GM23338 (cell line): ENCODE data around the gene ARL14EP. TPM values are rescaled to one million over a fixed set of nuclear protein-coding genes. Genes with fewer than 3 reads are reported as not detected.

Experiments used
- ATAC-seq: fragments of 200-7000 bp; cut with Tn5 transposase; 3 replicates; pipeline ENCODE4 v1.9.1; 2020
- DNase-seq: peaks from one replicate; pipeline ENCODE4 v3.0.0-alpha.2; 2015; ENCODE audit warnings: low spot score
- H2AFZ ChIP-seq: fragments of 200-600 bp; sonication (generic); 2 replicates; pipeline ENCODE4 v1.8.0; 2016; ENCODE audit warnings: antibody characterized with exemption, mild to moderate bottlenecking, moderate library complexity
- H3F3A ChIP-seq: fragments of 200-600 bp; sonication (generic); replicated peaks from 2 replicates; pipeline ENCODE4 v1.8.0; 2017; ENCODE audit warnings: antibody characterized with exemption, mixed run types, low read depth
- H3K27ac ChIP-seq: fragments of 200-600 bp; sonication (generic); 2 replicates; pipeline ENCODE4 v1.6.1; 2016; ENCODE audit warnings: low read depth
- H3K27me3 ChIP-seq: fragments of 200-600 bp; sonication (generic); 2 replicates; pipeline ENCODE4 v1.8.0; 2016; ENCODE audit warnings: mild to moderate bottlenecking, mixed run types, moderate library complexity; ENCODE audit not compliant: insufficient read depth
- H3K36me3 ChIP-seq: fragments of 200-600 bp; sonication (generic); 2 replicates; pipeline ENCODE4 v1.8.0; 2016; ENCODE audit warnings: mild to moderate bottlenecking; ENCODE audit not compliant: insufficient read depth
- H3K4me1 ChIP-seq: fragments of 200-600 bp; sonication (generic); 2 replicates; pipeline ENCODE4 v1.8.0; 2016; ENCODE audit warnings: mild to moderate bottlenecking, moderate library complexity; ENCODE audit not compliant: insufficient read depth
- H3K4me2 ChIP-seq: fragments of 200-600 bp; sonication (generic); 2 replicates; pipeline ENCODE4 v1.7.1; 2017; ENCODE audit warnings: mixed run types
- H3K4me3 ChIP-seq: fragments of 200-600 bp; sonication (generic); 2 replicates; pipeline ENCODE4 v1.6.1; 2016; ENCODE audit warnings: mixed run types
- H3K79me2 ChIP-seq: fragments of 200-600 bp; sonication (generic); replicated peaks from 2 replicates; pipeline ENCODE4 v1.8.0; 2017; ENCODE audit warnings: mild to moderate bottlenecking; ENCODE audit not compliant: insufficient read depth
- H3K9me2 ChIP-seq: fragments of 200-600 bp; sonication (generic); 2 replicates; pipeline ENCODE4 v1.8.0; 2017; ENCODE audit not compliant: insufficient read depth
- H4K20me1 ChIP-seq: fragments of 200-600 bp; sonication (generic); replicated peaks from 2 replicates; pipeline ENCODE4 v1.8.0; 2017; ENCODE audit warnings: mild to moderate bottlenecking; ENCODE audit not compliant: insufficient read depth
- H3K27ac Mint-ChIP-seq: 2 replicates; pipeline ENCODE4 v1.8.0; 2020; ENCODE audit warnings: inconsistent platforms, mild to moderate bottlenecking, moderate library complexity, mixed read lengths
- H3K27me3 Mint-ChIP-seq: 3 replicates; pipeline ENCODE4 v1.8.0; 2022; ENCODE audit warnings: low read depth, mild to moderate bottlenecking, moderate library complexity, mixed read lengths, inconsistent platforms; ENCODE audit not compliant: insufficient read depth, poor library complexity
- H3K36me3 Mint-ChIP-seq: 3 replicates; pipeline ENCODE4 v1.8.0; 2021; ENCODE audit warnings: low read depth, mild to moderate bottlenecking, inconsistent platforms, moderate library complexity, mixed read lengths
- H3K4me1 Mint-ChIP-seq: 3 replicates; pipeline ENCODE4 v1.8.0; 2020; ENCODE audit warnings: mild to moderate bottlenecking, inconsistent platforms, mixed read lengths
- H3K4me3 Mint-ChIP-seq: 3 replicates; pipeline ENCODE4 v1.8.0; 2021; ENCODE audit warnings: moderate library complexity, mild to moderate bottlenecking, inconsistent platforms, mixed read lengths
- H3K9me3 Mint-ChIP-seq: 3 replicates; pipeline ENCODE4 v1.8.0; 2020; ENCODE audit warnings: moderate library complexity, mild to moderate bottlenecking, inconsistent platforms, mixed read lengths
- CREB1 ChIP-seq: fragments of 250-450 bp; sonication (Bioruptor Pico); IDR thresholded peaks from 2 replicates; pipeline ENCODE4 v1.5.0; 2020; ENCODE audit warnings: low read depth, mild to moderate bottlenecking, moderate library complexity
- CTCF ChIP-seq, 2 experiments: fragments of 200-600 bp in 1 of 2; sonication (generic) in 1 of 2; conservative IDR thresholded peaks; 2 replicates each; pipeline versions ENCODE4 v1.5.1 to v1.6.1; 2016 to 2017; ENCODE audit warnings: antibody characterized with exemption in 2 of 2, low read depth in 2 of 2, mild to moderate bottlenecking in 2 of 2, moderate library complexity in 1 of 2
- EZH2 ChIP-seq: fragments of 200-600 bp; sonication (generic); IDR thresholded peaks from one replicate; pipeline ENCODE4 v1.8.0; 2017; ENCODE audit warnings: antibody characterized with exemption, mild to moderate bottlenecking, low read depth; ENCODE audit not compliant: unreplicated experiment
- EZH2phosphoT487 ChIP-seq: fragments of 200-600 bp; sonication (generic); IDR thresholded peaks from one replicate; pipeline ENCODE4 v1.8.1; 2018; ENCODE audit warnings: antibody characterized with exemption; ENCODE audit not compliant: unreplicated experiment
- JUNB ChIP-seq: IDR thresholded peaks from one replicate; pipeline ENCODE4 v1.6.1; 2016; ENCODE audit warnings: antibody characterized with exemption; ENCODE audit not compliant: unreplicated experiment
- STAT1 ChIP-seq: IDR thresholded peaks from one replicate; pipeline ENCODE4 v1.6.1; 2016; ENCODE audit warnings: antibody characterized with exemption; ENCODE audit not compliant: unreplicated experiment
- ZNF331 ChIP-seq: fragments of 250-450 bp; sonication (Bioruptor Pico); IDR thresholded peaks from 2 replicates; pipeline ENCODE4 v1.5.0; 2020; ENCODE audit warnings: low read depth, mild to moderate bottlenecking, moderate library complexity
- polyA plus RNA-seq: library from polyadenylated mRNA; unstranded; fragments of >200 nt; fragmentation: Nextera tagmentation; extraction: Ambion mirVana; gene quantifications from 2 replicates; pipeline ENCODE4 v1.2.1, GENCODE V29; 2016
- total RNA-seq: library from RNA; depleted of rRNA; stranded (reverse); fragments of >200 nt; shearing (Covaris generic); gene quantifications from 2 replicates; pipeline ENCODE4 v1.2.3, GENCODE V29; 2014
- TF ChIP-seq, protein P1 (sequence below): fragments of 250-450 bp; sonication (Bioruptor Pico); IDR thresholded peaks from 2 replicates; pipeline ENCODE4 v1.5.0; 2020; ENCODE audit warnings: mild to moderate bottlenecking, moderate library complexity

Gene ARL14EP
- total and polyA plus RNA-seq, 2 experiments from 2014 or later: 33.4 to 62.0 TPM

GRCh38 chr11:30377347-30377746 is 54.4 kb downstream of the ARL14EP start:
- peaks cover 10% of the 10 kb centered on the region for H3K4me1 Mint-ChIP-seq
- TF ChIP-seq JUNB (no peak), STAT1 (no peak), CTCF (conservative IDR thresholded peaks at IDR 0.05; ENCODE audit: low read depth in 2 of 2) (no peak), ZNF331 (CRISPR knock-in tag) (no peak), EZH2 (no peak), CREB1 (no peak), EZH2phosphoT487 (no peak)
- TF ChIP-seq, protein P1, sequence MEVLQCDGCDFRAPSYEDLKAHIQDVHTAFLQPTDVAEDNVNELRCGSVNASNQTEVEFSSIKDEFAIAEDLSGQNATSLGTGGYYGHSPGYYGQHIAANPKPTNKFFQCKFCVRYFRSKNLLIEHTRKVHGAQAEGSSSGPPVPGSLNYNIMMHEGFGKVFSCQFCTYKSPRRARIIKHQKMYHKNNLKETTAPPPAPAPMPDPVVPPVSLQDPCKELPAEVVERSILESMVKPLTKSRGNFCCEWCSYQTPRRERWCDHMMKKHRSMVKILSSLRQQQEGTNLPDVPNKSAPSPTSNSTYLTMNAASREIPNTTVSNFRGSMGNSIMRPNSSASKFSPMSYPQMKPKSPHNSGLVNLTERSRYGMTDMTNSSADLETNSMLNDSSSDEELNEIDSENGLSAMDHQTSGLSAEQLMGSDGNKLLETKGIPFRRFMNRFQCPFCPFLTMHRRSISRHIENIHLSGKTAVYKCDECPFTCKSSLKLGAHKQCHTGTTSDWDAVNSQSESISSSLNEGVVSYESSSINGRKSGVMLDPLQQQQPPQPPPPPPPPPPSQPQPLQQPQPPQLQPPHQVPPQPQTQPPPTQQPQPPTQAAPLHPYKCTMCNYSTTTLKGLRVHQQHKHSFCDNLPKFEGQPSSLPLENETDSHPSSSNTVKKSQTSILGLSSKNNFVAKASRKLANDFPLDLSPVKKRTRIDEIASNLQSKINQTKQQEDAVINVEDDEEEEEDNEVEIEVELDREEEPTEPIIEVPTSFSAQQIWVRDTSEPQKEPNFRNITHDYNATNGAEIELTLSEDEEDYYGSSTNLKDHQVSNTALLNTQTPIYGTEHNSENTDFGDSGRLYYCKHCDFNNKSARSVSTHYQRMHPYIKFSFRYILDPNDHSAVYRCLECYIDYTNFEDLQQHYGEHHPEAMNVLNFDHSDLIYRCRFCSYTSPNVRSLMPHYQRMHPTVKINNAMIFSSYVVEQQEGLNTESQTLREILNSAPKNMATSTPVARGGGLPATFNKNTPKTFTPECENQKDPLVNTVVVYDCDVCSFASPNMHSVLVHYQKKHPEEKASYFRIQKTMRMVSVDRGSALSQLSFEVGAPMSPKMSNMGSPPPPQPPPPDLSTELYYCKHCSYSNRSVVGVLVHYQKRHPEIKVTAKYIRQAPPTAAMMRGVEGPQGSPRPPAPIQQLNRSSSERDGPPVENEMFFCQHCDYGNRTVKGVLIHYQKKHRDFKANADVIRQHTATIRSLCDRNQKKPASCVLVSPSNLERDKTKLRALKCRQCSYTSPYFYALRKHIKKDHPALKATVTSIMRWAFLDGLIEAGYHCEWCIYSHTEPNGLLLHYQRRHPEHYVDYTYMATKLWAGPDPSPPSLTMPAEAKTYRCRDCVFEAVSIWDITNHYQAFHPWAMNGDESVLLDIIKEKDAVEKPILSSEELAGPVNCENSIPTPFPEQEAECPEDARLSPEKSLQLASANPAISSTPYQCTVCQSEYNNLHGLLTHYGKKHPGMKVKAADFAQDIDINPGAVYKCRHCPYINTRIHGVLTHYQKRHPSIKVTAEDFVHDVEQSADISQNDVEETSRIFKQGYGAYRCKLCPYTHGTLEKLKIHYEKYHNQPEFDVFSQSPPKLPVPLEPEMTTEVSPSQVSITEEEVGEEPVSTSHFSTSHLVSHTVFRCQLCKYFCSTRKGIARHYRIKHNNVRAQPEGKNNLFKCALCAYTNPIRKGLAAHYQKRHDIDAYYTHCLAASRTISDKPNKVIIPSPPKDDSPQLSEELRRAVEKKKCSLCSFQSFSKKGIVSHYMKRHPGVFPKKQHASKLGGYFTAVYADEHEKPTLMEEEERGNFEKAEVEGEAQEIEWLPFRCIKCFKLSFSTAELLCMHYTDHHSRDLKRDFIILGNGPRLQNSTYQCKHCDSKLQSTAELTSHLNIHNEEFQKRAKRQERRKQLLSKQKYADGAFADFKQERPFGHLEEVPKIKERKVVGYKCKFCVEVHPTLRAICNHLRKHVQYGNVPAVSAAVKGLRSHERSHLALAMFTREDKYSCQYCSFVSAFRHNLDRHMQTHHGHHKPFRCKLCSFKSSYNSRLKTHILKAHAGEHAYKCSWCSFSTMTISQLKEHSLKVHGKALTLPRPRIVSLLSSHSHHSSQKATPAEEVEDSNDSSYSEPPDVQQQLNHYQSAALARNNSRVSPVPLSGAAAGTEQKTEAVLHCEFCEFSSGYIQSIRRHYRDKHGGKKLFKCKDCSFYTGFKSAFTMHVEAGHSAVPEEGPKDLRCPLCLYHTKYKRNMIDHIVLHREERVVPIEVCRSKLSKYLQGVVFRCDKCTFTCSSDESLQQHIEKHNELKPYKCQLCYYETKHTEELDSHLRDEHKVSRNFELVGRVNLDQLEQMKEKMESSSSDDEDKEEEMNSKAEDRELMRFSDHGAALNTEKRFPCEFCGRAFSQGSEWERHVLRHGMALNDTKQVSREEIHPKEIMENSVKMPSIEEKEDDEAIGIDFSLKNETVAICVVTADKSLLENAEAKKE (CRISPR knock-in tag): no peak
- no peaks in the 10 kb centered on the region for H3F3A ChIP-seq
- H3K4me2 ChIP-seq: no peak overlapping the region
- H3K4me3 Mint-ChIP-seq: no peak overlapping the region
- H2AFZ ChIP-seq: peak overlapping the region; percentile 49; the same call in 1 of the 2 replicates
- no peak overlapping the region for H3K27ac ChIP-seq
- no peaks in the 10 kb centered on the region for H3K79me2 ChIP-seq
- H3K4me1 ChIP-seq: peaks cover 6% of the 10 kb centered on the region; the same call in 1 of the 2 replicates
- ATAC-seq (no peak), DNase-seq (no peak)
- H3K27ac Mint-ChIP-seq: no peak overlapping the region
- no peaks in the 10 kb centered on the region for H3K36me3 Mint-ChIP-seq
- no peaks in the 10 kb centered on the region for H4K20me1 ChIP-seq
- H3K27me3 Mint-ChIP-seq: peaks cover 1% of the 10 kb centered on the region
- H3K4me3 ChIP-seq: no peak overlapping the region
- H3K36me3 ChIP-seq: no peaks in the 10 kb centered on the region
- H3K9me3 Mint-ChIP-seq: no peaks in the 10 kb centered on the region
- H3K27me3 ChIP-seq: no peaks in the 10 kb centered on the region
- no peaks in the 10 kb centered on the region for H3K9me2 ChIP-seq
